Inflammatory macrophage treated with lipopolysaccharide for 4 hours (primary cell): ENCODE data around the gene NRSN2.

Experiments used
- DNase-seq: peaks from one replicate; pipeline ENCODE4 v3.0.0-alpha.2; 2020

NRSN2 gene

GRCh38 chr20:356745-357144, 9.8 kb downstream of the NRSN2 start:
- no peak for DNase-seq

DNA sequence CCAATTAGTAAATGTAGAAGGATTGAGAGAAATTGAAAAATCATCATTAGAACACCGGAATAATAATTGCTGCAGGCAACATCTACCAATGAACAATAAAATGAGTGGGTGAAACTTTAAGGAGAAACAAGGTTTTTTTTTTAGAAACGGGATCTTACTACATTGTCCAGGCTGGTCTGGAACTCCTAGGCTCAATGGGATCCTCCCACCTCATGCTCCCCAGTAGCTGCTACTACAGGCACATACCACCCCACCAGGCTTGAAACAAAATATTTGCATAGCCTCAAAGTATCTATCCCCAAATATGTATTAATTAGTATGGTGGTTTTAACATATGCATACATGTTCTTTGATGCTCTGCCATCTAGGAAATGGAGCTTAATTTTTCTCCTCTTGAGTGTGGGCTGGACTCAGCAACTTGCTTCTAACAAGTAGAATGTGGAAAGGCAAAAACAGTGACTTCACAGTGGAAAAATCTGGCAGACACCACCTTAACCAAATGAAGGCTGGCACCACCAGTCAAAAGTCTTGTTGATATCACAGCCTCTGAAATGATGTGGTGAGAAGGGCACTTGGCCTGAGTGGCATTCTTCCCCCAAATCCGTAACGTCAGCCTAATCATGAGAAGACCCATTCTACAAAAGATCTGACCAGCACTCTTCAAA, 12.1 kb downstream of the NRSN2 start:
- no peak for DNase-seq

GRCh38 chr20:361561-361960, 14.7 kb downstream of the NRSN2 start:
- no peak for DNase-seq

- peak; percentile 87 for DNase-seq
Observed at GRCh38 chr20:362271-363254, 15.7 kb downstream of the NRSN2 start.

DNA sequence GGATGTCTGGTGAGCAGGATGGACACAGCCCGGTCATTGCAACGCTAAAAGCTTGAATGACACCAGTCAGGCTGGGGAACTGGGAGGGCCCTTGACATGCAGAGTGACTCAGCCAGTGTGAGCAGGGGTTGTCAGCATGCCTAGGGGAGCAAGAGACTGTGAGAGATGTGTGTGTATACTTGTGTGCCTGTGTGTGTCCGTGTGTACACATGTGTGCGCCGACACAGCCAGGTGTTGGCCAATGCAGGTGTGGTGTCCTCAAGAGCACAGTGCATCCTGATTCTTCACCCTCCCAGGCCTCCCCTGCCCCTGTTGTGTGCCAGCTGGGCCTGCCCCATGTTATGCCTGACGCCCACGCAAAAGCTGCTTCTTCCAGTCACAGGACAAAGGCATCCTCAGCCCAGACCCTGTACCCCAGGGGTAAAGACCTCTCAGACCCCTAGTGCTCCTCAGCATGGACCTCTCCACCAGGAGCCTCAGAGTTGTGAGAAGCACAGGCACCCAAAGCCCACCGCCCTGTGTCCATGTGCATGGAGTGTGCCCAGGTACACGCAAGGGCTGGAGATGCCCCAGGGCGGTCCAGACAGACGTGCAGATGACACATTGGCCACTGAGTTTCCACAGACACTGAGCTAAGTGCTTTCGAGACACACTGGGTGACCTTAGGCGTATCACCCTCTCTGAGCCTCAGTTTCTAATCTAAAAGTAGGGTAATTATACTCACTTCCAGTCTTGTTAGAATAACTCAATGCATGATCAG, 16.6 kb downstream of the NRSN2 start:
- peak; percentile 73 for DNase-seq

DNA sequence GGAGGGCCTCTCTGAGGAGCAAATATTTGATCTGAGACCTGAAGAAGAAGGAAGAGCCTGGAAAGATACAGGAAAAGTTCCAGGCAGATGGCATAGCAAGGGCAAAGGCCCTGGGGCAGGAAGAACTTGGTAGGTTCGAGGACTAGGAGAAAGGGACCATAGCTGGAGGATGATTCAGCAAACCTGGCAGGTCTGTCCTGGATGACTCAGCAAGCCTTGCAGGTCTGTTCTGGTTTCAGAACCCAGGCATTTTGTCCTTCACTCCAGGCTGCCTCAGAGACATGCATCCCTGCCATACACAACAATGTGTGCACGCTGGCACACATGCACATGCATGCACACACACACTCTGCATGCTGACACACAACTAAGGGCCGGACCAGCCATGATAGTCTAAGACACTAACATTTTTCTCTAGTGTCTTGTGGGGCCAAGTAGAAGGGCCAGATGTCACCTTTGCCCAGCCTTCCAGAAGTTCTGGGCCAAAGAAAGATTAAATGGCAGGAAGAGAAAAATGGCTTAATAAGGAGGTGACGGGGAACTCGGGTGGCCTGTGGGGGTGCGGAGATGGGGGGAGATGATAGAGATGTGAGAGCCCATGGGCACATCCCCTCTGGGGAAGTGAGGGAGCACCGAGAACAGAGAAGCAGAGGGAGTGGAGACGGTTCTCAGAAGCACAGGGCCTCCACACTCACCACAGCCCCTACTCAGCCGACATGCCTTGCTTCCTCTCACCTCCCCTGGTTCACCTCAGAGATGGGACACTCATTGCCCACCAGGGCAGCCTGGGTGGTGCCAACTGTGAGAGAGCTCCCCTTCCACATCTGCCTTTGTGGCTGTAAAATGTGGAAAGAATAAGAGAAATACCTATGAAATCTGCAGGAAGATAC, 18.2 kb downstream of the NRSN2 start:
- no peak for DNase-seq

GRCh38 chr20:366041-366718, 19.3 kb downstream of the NRSN2 start:
- DNase-seq = no peak

DNA sequence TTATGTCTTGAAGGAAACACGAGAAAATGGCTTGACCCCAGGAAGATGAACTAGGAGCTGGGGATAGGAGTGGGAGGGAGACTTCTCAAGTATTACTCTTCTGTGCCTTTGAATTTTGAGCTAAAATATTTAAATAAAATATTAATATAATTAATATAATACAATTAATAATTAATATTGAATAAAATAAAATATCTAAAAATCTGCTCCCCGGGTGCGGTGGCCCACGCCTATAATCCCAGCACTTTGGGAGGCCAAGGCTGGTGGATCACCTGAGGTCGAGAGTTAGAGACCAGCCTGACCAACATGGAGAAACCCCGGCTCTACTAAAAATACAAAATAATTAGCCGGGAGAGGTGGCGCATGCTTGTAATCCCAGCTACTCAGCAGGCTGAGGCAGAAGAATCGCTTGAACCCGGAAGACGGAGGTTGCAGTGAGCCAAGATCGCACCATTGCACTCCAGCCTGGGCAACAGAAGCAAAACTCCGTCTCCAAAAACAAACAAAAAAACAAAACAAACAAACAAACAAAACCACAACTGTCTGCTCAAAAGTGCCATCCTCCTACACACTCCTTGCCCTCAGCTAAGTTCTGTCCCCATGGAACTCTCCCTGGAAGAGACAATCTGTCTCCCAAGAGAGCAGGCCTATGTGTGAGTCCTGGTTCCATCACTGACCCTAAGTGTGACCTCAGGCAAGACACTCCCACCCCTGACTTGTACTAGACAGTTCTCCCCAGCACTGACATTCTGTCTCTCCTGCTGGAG, 20.0 kb downstream of the NRSN2 start:
- no peak for DNase-seq

DNA sequence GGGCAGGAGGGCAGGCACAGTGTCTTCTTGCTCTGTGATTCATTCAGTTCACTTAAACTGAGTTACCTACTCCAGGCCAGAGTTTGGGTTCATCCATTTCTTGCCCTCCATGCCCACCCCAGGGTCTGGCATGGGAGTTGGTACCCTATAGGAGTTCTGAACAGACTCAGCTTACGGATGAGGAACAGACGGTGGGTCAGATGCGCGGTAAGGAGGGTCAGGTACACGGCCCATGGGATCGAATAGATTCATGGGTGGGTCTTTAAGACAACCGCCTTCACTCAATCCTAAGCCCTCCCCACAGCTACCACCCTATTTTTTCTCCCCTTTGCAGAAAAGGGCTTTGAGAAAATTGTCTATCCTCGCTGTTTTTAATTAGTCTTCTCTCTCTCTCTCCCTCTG, 20.6 kb downstream of the NRSN2 start:
- no peak for DNase-seq

- no peak for DNase-seq
Observed at GRCh38 chr20:368915-369314, 22.0 kb downstream of the NRSN2 start.

DNA sequence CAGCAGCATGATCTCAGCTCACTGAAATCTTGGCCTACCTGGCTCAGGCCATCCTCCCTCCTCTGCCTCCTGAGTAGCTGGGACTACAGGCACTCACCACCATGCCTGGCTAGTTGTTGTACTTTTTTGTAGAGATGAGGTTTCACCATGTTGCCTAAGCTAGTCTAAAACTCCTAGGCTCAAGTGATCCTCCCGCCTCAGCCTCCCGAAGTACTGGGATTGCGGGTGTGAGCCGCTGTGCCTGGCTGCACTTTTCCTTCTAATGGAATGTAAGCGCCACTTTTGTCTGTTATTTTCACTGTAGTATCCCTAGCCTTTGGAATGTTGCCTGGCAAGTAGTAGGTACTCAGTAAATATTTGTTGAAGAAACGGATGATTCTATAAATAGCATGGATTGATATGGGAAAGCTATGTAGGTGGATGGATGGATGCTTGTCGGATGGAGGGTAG, 23.3 kb downstream of the NRSN2 start:
- no peak for DNase-seq

DNA sequence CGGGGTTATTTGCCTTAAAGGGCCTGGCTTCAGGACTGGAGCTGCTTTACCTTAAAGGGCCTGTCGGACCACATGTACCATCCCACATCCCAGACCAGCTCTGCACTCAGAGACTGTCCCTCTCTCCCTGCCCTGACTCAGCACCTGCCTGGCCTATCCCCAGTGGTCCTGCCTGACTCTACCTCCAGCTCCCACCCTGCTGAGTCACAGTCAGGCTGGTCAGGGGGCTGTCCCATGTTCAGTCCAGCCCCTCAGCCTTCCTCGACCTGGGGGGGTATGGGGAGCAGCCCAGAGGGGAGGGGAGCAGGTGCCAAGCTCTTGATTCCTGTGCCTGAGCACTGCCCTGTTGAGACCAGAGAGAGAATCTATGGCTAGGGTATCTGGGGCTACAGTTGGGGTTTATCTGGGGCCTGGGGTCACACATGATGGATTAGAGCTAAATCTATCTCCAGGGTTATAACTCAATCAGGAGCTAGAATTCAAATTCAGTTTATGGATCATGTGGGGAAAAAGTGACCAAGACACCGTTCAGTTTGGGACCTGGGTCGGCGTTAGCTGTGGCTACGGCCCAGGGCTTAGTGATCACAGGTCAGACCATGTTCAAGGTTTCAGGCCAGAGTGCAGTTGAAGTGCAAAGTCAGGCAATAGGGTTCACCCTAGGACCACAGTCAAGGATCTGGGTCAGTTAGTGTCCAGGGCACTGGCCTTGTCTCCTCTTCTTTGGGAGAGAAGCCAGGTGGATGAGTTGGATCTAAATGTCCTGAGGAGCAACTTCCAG, 24.3 kb downstream of the NRSN2 start:
- DNase-seq = no peak

DNA sequence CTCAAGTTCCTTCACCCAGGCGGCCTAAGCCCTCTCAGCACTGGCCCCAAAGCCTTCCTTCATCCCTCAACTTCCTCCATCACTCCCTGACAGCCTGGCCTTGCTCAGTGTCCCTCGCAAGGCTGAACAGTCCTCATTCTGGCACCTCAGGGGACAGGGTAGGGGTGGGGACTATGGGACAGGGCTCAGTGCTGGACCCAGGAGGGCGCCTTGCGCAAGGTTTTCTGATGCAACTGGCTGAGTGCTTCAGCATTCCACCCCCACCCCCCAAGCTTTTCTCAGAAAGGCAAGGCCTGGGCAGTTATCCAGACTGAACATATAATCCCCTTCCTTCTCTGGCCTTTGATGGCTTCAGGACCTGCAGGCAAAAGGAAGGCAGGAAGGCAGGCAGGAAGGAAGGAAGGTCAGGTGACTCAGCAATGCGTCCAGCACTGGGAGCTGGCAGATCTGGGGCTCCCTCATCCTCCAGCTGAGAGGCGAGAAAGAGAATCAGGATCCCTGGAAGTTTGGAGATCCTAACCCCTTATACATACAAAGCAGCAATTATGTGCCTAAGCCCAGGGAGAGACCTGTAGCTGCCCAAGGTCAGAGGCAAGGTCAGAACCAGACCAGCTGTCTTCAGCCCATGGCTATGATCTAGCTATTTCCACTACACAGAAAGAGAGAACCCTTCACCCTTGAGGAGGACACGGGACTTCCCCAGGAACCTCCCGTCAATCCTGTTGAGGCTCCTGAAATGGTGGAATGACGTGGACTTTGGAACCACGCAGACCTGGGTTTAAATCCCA, 25.0 kb downstream of the NRSN2 start:
- DNase-seq = peak; percentile 73

GRCh38 chr20:372543-373082, 25.7 kb downstream of the NRSN2 start:
- DNase-seq = peak; percentile 89

DNA sequence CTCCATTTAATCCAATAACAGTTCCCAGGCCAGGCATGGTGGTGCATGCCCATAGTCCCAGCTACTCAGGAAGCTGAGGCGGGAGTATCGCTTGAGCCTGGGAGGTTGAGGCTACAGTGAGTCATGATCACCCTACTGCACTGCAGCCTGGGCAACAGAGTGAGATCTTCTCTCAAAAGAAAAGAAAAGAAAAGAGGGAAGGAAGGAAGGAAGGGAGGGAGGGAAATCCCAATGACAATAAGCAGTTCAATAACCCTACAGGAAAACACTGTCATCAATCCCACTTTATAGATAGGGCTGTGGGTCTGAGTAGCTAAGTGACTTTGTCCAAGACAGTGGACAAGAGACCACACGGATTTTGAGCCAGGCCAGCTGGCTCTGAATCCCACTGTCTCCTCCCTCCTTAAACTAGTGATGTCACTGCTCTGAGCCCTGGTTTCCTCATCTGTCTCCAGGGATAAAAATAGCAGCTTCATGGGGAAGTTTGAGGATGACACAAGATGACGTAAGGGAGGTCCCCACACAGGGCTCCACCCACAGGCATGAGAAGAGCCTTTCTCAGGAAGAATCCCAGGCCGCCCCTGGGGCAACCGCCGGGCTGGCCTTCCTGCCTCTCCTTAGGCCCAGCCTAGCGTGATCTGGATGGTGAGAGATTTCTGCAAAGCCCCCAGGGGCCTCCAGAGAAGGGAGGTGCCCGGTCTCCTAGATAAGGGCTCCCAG, 26.4 kb downstream of the NRSN2 start:
- DNase-seq = peak; percentile 97

GRCh38 chr20:375265-375889, 28.5 kb downstream of the NRSN2 start:
- DNase-seq = no peak

GRCh38 chr20:376089-376488, 29.2 kb downstream of the NRSN2 start:
- DNase-seq = no peak

DNA sequence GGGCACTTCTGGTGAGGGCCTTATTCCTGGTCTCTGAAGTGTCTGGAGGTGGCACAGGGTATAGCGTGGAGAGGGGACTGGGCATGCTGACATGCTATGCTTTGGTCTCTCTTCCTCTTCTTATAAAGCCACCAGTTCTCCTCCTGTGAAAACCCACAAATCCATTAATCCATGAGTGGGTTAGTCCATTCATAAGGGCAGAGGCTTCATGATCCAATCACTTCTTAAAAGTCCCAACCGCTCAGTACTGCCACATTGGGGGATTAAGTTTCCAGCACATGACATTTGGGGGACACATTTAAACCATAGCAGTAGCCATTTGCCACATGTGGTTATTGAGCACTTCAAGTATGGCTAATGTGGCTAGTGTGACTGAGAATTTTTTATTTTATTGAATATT, 29.8 kb downstream of the NRSN2 start:
- no peak for DNase-seq
